ENCODE measurements around the gene KDELR1. TPM values are rescaled to one million over a fixed set of nuclear protein-coding genes. Genes with fewer than 3 reads are reported as not detected.

KDELR1 gene
- total and polyA plus RNA-seq, 7 donors = 37.0 to 71.0 (median 56.5) TPM

DNA sequence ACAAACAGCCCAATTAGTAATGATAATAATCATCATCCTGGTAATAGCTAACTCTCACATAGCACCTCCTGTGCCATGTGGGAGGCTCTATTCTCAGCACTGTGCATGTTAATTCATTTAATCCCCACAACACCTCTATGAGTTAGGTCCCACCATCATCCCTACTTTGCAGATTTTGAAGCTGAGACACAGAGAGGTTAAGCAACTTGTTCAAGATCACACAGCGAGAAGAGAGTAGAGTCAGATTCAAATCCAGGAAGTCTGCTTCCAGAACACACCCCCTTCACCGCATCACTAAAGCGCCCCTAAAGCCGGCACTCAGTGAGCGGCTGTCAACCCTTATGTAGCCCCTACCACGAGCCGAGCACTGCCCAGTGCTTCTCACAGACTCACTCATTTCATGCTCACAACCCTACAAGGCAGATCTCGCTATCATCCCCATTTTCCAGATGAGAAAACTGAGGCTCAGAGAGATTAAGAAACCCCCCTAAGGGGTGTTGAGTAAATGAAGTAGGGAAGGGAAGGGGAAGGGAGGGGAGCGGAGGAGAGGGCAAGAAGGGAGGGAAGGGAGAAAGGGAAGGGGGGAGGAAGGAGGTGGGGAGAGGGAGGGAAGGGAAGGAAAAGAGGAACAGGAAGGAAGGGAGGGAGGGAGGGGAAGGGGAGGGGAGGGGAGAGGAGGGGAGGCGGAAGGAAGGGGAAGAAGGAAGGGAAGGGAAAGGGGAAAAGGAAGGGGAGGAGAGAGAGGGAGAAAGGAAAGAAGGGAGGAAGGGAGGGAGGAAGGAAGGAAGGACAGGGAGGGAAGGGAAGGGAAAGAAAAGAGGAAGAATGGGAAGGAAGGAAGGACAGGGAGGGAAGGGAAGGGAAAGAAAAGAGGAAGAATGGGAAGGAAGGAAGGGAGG is 49.6 kb downstream of the KDELR1 start:
- Histone ChIP-seq H3K9me3 (no peaks in the 10 kb centered on the region), H3K4me3 (no peak overlapping the region), H3K27me3 (ENCODE audit: insufficient read depth in 3 of 3, low read length in 2 of 3) (no peaks in the 10 kb centered on the region), H3K27ac (peak overlapping the region; percentile 18), H3K36me3 (ENCODE audit: insufficient read depth in 1 of 2, low read depth in 1 of 2) (peaks cover 0 to 18% of the 10 kb centered on the region in 2 donors), H3K4me1 (no peaks in the 10 kb centered on the region)
- WGBS, 3 donors = 95 to 97% (median 96%) methylated on average over 10 of the region's 10 CpGs
- ATAC-seq (peak in 1 of 4 donors; percentile 3), DNase-seq (no peak)
- intact Hi-C loops (cut with DNase I) = no loop called here
- TF ChIP-seq, protein P1, sequence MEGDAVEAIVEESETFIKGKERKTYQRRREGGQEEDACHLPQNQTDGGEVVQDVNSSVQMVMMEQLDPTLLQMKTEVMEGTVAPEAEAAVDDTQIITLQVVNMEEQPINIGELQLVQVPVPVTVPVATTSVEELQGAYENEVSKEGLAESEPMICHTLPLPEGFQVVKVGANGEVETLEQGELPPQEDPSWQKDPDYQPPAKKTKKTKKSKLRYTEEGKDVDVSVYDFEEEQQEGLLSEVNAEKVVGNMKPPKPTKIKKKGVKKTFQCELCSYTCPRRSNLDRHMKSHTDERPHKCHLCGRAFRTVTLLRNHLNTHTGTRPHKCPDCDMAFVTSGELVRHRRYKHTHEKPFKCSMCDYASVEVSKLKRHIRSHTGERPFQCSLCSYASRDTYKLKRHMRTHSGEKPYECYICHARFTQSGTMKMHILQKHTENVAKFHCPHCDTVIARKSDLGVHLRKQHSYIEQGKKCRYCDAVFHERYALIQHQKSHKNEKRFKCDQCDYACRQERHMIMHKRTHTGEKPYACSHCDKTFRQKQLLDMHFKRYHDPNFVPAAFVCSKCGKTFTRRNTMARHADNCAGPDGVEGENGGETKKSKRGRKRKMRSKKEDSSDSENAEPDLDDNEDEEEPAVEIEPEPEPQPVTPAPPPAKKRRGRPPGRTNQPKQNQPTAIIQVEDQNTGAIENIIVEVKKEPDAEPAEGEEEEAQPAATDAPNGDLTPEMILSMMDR (IDR thresholded peaks at IDR 0.05) = no peak

DNA sequence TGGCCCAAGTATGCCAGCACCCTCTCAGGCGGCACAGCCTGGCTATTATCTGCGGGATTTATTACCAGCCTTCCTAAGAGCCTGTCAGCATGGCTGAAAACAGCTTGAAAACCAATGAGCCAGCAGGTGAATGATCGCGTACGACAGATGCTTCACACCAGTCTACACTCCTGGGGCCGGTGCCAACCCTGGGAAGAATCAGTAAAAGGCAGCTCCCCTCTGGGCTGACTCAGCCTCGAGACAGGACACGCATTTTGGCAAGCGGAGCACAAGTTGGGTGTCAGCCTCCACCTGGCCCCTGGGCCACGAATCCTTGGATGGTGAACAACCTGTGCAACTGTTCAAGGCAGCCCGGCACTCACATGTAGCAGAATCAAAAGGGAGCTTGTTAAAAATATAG is 50.4 kb downstream of the KDELR1 start:
- Histone ChIP-seq H3K4me3 (no peak overlapping the region), H3K27me3 (ENCODE audit: insufficient read depth in 3 of 3, low read length in 2 of 3) (no peaks in the 10 kb centered on the region), H3K4me1 (no peaks in the 10 kb centered on the region), H3K9me3 (no peaks in the 10 kb centered on the region), H3K27ac (peak overlapping the region; percentile 77), H3K36me3 (ENCODE audit: insufficient read depth in 1 of 2, low read depth in 1 of 2) (peaks cover 0 to 21% of the 10 kb centered on the region in 2 donors)
- TF ChIP-seq, protein P1 (IDR thresholded peaks at IDR 0.05) = no peak
- intact Hi-C loops (cut with DNase I) = no loop called here
- peak; percentile 94 to 96 (median 94) for ATAC-seq
- 31 to 46% (median 38%) methylated on average over 11 of the region's 11 CpGs for WGBS, 3 donors
- peak; percentile 79 to 89 for DNase-seq

DNA sequence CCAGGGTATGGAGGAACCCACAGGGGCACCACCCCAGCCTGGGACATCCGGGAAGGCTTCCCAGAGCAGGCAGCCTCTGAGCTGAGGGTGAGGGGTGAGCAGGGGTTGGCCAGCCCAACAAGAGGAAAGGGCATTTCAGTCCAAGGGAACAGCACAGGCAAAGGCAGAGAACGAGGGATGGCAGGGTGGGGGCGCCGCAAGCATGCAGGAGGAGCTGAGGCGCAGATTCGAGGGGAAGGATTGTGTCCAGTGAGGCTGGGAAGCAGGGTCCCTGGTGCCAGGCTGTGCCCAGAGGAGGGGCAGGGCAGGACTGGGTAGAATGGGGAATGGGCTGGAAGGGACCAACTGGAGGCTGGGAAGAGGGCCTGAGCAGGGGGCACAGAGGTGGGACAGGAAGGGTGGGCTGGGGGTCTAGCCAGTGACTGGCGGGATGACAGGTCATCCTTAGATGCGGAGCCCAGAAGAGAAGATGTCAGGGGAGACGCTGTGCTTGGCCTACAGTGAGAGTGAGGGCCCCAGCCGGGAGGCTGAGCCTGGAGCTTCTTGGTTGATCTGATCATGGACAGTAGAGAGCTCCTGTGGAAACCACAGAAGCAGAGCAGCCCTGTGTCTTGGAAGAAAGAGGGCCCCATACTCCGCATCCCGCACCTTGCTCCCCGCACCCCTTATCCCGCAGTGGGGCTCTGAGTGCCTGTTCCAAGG is 52.4 kb downstream of the KDELR1 start:
- DNase-seq (no peak), ATAC-seq (no peak)
- WGBS, 3 donors = 91 to 94% (median 91%) methylated on average over 14 of the region's 14 CpGs
- TF ChIP-seq, protein P1 (IDR thresholded peaks at IDR 0.05) = no peak
- Histone ChIP-seq H3K27ac (no peak overlapping the region), H3K27me3 (ENCODE audit: insufficient read depth in 3 of 3, low read length in 2 of 3) (no peaks in the 10 kb centered on the region), H3K9me3 (no peaks in the 10 kb centered on the region), H3K4me3 (no peak overlapping the region), H3K36me3 (ENCODE audit: insufficient read depth in 1 of 2, low read depth in 1 of 2) (peaks cover 0 to 21% of the 10 kb centered on the region in 2 donors), H3K4me1 (no peaks in the 10 kb centered on the region)
- intact Hi-C loops (cut with DNase I) = no loop called here

DNA sequence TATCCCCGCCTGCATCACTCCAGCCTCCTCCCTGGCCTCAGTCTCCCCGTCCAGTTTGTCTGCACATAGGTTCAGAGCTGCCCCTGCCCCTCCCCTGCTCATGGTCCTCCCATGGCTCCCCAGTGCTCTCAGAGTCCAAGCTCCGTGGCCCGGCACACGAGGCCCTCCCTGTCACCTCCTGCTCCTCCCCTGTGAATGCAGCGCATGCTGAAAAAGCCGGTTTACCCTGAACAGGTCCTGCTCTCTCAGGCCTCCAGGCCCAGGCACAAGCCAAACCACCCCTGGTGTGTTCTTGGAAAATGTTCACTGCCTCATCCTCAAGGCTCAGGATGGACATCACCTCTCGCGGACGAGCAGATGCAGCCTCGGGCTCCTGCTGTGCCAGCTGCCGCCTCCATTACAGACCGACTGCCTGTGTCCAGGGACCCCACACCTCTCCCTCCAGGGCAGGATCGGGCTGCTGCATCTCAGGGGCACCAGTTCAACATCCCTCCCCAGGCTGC is 53.0 kb downstream of the KDELR1 start:
- Histone ChIP-seq H3K9me3 (no peaks in the 10 kb centered on the region), H3K4me3 (no peak overlapping the region), H3K27ac (no peak overlapping the region), H3K36me3 (ENCODE audit: insufficient read depth in 1 of 2, low read depth in 1 of 2) (peaks cover 0 to 18% of the 10 kb centered on the region in 2 donors), H3K27me3 (ENCODE audit: insufficient read depth in 3 of 3, low read length in 2 of 3) (no peaks in the 10 kb centered on the region), H3K4me1 (peaks cover 4% of the 10 kb centered on the region)
- ATAC-seq = no peak
- DNase-seq = no peak
- intact Hi-C loops (cut with DNase I) = no loop called here
- TF ChIP-seq, protein P1 (IDR thresholded peaks at IDR 0.05) = no peak
- WGBS, 3 donors = 88 to 93% (median 91%) methylated on average over 13 to 14 of the region's 14 CpGs

Measured in psoas muscle (tissue), 8 donors.